GM12872 (cell line): ENCODE measurements around the gene MRPL10.

Source experiments
- TF ChIP-seq, protein P1 (sequence below): IDR thresholded peaks from 3 replicates; pipeline ENCODE4 v1.5.1; 2011; ENCODE audit warnings: low read depth, mild to moderate bottlenecking, low read length, moderate library complexity; ENCODE audit not compliant: insufficient read depth

The MRPL10 gene

DNA sequence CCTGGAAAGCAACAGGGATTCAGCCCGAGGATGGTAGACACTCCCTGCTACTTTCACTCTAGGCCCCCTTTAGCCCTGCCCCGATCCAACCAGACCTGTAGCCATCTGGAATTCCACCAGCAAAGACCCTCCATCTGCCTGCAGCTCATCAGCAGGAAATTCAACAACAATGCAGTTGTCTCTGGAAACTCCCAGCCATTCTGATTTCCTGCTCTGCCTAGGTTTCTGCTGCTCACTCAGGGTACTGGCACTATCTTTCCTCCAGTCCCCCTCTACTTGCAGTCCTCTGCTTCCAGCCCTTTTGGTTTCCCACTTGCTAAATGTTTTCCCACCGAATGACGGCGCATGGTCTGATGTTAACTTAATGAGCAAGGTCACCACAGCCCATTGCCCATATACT lies 22.3 kb upstream of the MRPL10 start:
- TF ChIP-seq, protein P1, sequence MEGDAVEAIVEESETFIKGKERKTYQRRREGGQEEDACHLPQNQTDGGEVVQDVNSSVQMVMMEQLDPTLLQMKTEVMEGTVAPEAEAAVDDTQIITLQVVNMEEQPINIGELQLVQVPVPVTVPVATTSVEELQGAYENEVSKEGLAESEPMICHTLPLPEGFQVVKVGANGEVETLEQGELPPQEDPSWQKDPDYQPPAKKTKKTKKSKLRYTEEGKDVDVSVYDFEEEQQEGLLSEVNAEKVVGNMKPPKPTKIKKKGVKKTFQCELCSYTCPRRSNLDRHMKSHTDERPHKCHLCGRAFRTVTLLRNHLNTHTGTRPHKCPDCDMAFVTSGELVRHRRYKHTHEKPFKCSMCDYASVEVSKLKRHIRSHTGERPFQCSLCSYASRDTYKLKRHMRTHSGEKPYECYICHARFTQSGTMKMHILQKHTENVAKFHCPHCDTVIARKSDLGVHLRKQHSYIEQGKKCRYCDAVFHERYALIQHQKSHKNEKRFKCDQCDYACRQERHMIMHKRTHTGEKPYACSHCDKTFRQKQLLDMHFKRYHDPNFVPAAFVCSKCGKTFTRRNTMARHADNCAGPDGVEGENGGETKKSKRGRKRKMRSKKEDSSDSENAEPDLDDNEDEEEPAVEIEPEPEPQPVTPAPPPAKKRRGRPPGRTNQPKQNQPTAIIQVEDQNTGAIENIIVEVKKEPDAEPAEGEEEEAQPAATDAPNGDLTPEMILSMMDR = no peak

GRCh38 chr17:47852113-47852949 lies 21.0 kb upstream of the MRPL10 start:
- TF ChIP-seq, protein P1 = no peak

GRCh38 chr17:47851764-47852112 lies 20.4 kb upstream of the MRPL10 start:
- TF ChIP-seq, protein P1 = no peak

GRCh38 chr17:47850692-47851573 lies 19.6 kb upstream of the MRPL10 start, which contains the start of gene SP6:
Gene SP6 (minus strand): TSS chr17:47851163. CDS start chr17:47848429, 2,734 bp downstream.
- TF ChIP-seq, protein P1 = no peak

- TF ChIP-seq, protein P1 = no peak
Observed at GRCh38 chr17:47850373-47850691, 19.0 kb upstream of the MRPL10 start.

- TF ChIP-seq, protein P1 = no peak
Observed at GRCh38 chr17:47848198-47848513, 16.8 kb upstream of the MRPL10 start.

- TF ChIP-seq, protein P1 = peak; percentile 32
Observed at GRCh38 chr17:47847341-47848197, 16.2 kb upstream of the MRPL10 start.
